Activated gamma-delta T cell treated with anti-CD3 and anti-CD28 coated beads, Interleukin-2, amount 50 U/mL, for 16 hours (primary cell): ENCODE results near the gene ST6GALNAC1.
A peak's percentile ranks its signal among the peaks of the same experiment; 100 is the strongest.

Source experiments
- DNase-seq: peaks from one replicate; pipeline ENCODE4 v3.0.0-alpha.2; 2020; ENCODE audit warnings: low read depth

ST6GALNAC1 gene

DNA sequence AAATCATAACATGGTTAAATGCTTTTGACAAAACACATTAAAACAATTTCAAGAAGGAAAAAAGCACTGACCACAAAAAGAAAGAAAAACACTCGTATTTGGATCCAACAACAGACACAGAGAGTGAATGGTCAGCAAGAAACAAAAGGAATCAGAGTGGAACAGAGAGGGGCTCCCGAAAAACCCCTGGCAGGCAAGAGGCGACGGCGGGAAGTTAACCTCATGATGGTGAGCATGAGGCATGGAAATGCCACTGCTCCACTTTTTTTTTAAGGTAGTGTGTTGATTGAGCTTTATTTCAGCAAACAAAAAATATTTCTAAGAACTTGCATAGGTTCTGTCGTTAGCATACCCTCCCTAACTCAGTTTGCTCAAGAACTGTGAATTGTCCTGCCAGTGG lies 32.1 kb upstream of the ST6GALNAC1 start:
- DNase-seq: no peak

DNA sequence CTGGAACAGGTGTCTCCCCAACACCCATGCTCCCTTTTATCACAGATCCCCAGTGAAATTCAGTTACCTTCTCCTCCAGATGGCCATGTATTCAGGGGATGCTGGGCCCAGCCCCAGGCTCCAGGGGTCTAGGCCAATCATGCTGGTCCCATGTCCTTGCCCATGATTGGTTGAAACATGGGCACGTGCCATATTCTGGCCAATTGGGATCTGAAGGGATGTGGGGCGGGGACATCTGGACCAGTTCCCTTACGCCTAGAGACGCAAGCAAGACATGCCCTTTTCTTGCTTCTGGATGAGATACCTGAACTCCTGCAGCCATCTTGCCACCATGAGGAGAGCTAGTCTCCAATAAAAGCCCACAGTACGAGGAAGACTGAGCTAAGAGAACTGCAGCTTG lies 31.0 kb upstream of the ST6GALNAC1 start:
- no peak for DNase-seq

DNA sequence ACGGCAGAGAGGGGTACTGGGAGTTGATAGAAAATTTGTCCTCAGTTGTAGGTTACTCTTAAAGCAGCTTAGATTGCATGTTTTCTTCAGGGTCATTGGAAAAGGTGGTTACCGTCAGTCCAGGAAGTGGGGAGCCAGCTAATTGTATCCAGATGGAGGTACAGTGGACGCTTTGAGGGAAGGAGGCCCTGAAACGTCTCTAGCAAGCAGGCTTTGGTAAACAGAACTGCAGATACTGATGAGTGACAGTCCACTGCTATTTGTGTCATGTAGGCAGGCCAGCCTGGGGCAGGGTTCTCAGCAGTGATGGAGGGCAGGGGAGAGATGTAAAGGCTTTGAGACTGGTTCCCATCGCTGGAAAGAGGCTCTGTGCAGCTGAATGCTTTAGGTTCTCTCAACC lies 30.2 kb upstream of the ST6GALNAC1 start:
- DNase-seq: no peak

DNA sequence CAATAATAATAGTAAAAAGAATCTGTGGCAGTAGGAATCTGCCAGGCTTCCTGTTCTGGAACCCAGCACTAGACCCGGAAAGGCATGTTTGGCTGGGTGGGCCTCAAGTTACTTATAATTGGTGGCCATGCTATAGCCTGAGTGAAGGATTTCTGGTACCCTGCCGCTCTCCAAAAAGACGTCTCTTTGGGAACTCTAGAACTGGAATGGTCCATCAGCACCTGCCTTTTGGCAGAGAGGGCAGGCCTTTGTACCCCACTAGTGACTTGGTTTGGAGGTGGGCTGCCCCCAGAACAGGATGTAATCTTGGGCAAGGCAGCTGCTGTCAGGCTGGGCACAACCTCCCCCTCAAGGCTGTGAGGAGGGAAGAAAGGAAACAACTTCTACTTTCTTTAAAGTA lies 29.3 kb upstream of the ST6GALNAC1 start:
- DNase-seq: no peak

DNA sequence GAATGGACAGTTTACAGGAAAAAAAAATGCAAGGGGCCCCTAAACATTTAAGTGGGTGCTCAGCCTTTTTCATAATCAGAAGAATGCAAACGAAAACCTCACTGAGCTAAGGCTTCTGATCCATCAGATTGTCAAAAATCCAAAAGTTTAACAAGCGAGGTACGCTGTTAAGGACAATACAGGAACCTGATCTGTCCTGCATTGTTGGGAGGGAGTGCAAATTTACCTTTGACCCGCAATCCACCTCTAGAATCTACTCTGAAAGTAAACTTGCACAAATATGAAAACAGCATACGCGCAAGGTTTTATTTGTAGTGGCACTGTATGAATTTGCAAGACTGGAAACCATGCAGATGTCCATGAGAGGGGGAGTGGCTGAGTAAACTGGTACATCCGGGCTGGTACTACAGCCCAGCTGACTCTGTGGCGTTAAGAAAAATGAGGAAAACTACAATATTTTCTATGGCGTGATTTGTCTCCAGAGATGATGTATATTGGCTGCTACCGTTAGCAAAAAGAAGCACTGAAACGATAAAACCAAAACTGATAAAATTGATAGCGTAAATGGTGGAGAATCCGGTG lies 28.8 kb upstream of the ST6GALNAC1 start:
- DNase-seq: no peak

GRCh38 chr17:76671912-76672262 lies 28.3 kb upstream of the ST6GALNAC1 start:
- DNase-seq: no peak

DNA sequence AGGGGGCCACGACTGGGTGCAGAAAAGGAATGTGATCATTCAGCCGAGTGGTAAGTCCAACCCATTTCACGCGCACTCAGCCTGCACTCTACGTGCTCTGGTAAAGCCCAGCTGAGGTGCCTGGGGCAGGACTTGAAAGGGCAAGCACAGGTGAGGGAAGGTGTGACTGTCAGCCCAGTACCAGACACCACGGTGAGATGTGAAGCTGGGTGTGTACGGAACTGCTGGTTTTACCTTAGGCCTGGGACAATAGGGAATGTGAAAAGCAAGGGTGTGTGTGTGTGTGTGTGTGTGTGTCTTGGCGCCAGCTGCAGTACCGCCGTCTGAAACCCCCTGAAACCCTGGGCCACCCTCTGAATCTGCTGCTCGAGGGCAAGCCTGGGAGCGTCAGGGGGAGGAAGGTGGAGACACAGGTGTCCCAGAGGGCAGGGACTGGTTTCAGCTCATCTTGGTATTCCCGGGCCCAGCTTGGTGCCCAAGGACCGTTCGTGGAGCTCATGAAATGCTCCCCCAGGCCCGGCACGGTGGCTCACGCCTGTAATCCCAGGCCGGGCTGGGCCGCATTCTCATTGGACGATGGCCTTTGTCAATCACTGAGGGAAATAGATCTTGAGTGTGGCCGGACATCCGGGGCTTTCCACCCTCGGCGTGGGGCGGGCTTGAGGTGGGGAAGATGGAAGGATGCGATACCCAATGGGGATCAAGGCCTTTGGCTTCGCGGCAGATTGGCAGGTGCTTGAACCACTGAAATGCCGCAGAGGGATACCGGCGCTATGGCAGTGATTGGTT lies 27.8 kb upstream of the ST6GALNAC1 start:
- DNase-seq: peak; percentile 99

DNA sequence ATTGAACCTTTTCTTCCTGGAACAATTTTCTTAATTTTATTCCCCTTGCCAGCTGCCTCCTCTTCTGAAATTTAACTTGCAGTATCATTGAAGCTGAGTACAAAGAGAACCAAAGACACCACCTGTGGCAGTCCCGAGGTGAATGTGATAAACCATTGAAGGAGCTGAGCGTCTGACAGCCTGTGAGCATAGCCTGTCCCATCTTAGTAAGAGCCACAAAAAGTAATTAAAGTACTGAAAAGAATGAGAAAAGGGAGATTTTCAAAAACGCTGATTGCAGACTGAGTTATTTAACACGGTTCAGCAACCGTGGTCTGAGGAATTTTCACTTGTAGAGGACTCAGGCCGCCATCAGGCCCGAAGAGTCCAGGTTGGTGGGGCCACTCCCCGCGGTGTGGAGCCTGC lies 27.2 kb upstream of the ST6GALNAC1 start:
- DNase-seq: no peak

- DNase-seq: no peak
Measured at GRCh38 chr17:76670020-76670717, 26.6 kb upstream of the ST6GALNAC1 start.

DNA sequence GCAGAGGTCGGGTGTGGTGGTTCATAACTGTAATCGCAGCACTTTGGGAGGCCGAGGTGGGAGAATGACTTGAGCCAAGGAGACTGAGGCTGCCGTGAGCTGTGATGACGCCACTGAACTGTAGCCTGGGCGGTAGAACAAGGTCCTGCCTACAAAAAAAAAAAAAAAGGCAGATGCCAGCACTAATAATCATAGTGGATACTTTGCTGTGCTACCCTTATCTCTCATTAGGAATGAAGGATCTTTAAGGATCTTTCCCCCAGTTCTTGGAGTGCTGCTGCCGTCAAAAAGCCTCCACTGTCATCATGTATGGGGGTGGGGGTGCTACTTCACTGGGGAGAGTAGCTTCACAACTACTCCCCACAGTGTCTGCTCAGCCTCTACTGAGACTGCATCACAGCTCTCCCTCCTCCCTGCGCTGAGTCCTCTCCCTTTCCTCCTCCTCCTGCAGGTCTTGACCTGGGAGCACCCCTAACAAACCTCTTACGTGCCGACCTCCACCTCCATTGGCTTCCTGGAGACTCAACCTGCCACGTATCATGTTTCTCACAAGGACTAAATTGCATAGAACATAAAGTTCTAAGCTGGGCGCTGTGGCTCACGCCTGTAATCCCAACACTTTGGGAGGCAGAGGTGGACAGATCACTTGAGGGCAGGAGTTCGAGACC lies 24.4 kb upstream of the ST6GALNAC1 start:
- DNase-seq: no peak

DNA sequence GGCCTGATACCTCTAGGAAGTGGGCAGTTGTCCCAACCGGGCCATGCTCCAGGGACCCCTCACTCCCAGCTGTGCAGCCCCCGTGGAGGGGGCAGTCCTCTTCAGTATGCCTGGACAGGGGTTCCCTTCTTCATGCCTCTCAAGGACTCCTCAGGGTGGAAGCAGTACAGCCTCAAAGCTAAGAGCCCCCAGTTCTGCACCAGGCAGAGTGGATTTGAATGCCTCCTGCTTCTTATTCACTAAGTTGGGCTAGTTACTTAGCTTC lies 23.9 kb upstream of the ST6GALNAC1 start:
- DNase-seq: no peak

DNA sequence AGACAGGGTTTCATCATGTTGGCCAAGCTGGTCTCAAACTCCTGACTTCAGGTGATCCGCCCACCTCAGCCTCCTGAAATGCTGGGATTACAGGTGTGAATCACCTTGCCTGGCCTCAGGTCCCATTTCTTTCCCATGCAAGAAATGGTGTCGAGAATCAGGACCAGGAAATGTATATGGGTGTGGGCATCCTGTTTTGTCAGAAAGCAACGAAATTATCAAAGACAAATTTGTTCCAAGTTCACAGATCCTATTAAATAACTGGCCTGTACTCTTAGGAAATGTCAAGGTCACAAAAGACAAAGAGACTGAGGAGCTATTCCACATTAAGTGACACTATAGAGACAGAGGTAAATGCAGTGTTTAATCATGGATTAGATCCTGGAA lies 17.1 kb upstream of the ST6GALNAC1 start:
- no peak for DNase-seq

DNA sequence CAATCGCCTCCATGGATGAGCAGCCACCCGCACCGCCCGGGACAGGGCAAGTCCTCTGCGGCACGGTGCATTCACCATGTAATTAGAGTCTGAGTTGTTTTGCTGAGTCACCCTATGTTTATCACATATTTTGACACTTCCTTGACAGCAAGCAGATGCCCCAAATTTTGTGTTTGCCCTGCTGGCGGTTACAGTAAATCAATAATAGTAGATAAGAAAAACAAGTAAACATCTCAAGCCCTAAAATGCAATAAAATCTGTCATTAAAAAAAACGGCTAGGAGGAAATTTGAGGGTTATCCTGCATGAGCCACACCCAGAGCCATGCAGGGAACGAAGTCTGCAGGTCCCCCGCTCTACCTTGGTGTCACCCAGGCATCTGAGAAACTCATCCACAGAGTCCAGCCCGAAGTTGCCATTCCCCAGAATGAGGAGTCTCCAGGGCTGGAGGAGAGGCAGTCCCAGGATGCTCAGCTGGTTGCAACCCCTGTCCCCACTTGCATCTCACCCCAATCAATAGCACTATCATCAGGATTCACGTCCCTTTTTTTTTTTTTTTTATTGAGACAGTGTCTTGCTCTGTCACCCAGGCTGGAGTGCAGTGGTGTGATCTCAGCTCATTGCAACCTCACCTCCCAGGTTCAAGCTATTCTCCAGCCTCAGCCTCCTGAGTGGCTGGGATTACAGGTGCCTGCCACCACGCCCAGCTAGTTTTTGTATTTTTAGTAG lies 16.5 kb upstream of the ST6GALNAC1 start:
- DNase-seq: no peak

DNA sequence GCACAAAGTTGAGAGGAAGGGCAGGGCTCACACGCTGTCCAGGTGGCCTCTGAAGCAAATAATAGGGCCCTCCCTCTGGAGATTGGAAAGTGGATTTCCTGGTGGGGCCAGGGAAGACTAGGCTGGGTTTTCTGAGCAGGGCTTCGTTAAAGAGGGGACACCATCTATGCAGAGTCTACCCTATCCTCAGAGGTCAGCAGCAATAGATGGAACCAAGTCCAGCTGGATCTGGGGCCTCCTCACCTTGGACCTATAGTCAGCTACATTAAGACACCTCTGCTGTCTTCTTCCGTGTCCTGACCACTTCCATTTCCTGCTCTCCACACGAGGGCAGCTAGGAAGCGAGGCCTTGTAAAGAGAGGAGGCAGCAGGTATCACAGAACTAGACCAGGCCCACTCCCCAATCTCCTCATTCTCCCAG lies 14.7 kb upstream of the ST6GALNAC1 start:
- no peak for DNase-seq

DNA sequence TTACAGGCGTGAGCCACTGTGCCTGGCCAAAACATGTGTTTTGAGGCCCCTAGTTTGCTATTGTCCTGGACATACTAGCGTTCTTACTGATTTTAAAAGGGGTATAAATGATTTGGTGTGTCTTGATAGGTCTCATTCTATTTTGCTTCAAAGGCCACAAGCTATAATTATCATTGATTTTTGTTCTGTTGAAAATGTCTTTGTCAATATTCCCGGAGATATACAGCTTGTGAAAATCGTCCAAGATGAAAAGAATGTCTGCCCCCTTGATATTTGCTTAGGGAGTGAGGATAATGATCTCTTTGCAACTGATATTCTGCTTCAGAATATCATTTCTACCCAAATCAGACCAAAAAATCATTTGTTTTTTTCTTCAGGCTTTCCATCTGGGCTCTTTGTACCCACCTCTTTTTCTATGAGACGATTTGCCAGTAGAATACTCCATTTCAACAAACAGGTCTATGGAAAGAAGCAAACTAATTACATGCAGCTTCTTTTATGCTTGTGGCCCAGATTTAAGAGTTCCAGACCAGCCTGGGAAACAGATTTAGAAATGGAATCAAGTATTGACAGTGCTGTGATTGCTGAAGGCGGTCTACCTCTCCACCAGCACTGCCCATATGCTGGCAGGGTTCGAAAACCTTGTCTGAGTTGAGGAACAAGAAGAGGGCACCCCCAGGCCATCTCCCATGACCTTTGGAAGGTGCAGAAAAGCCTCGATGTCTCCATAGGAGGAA lies 14.1 kb upstream of the ST6GALNAC1 start:
- no peak for DNase-seq

DNA sequence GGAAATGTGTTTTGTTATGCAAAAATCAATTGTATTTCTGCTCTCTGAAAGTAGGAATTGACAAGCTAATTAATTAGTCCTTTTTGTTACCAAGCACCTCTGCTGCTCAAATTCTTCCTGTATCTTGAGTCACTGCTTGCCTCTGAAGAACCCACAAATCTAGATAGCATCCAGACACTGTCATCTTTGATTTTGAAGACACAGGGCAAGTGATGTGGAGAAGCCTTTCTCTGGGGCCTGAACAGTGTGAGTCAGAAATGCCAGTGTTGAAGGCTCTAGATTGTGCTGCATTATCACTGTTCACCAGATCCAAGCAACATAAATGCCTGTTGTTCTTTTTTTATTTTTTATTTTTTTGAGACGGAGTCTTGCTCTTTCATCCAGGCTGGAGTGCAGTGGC lies 10.9 kb upstream of the ST6GALNAC1 start:
- DNase-seq: no peak

DNA sequence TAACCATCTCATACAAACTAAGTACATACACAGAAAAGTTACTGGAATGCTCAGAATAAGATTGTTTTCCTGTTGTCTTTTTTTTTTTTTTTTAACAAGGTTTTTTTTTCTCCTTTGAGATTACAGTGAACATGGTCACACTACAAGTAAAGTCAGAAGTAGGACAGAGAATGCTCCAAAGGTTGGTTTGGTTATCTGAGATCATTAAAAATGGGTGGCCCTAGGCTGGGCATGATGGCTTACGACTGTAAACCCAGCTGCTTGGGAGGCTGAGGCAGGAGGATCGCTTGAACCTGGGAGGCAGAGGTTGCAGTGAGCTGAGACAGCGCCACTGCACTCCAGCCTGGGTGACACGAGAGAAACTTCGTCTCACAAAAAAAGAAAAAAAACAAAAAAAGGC lies 6.9 kb upstream of the ST6GALNAC1 start:
- no peak for DNase-seq

DNA sequence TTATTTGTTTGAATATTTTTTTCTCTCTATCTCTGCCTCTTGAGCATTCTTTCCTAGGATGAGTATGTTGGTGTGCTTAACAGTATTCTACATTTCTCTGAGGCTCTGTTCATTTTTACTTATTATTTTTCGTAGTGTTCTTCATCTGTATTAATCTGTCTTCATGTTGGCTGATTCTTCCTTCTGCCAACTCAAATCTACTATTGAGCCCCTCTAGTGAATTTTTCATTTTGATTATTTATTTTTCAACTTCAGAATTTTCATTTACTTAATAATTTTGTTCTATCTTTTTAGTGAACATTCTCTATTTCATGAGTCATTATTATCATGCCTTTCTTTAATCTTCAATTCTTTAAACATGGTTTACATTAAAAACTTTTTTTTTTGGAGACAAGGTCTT lies 3.2 kb upstream of the ST6GALNAC1 start:
- DNase-seq: no peak

DNA sequence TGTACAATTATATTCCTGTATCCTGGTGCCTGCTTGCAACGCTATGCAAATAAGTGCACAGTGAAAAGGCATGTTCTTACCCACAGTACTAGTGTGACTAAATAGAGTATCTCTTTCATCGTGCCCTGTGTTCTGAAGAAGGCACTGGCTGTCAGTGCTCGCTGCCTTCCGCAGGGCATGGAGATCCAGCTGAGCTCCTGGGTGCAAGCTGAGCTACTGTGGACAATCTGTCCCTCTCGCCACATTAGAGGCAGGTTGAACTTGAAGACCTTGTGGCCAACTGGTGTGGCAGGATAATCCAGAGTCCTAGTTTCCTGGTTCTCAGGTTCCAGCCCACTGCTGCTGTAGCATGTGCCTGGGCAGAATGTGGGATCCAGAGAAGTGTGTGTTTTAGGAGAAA lies 1.9 kb upstream of the ST6GALNAC1 start:
- no peak for DNase-seq

- DNase-seq: no peak
Measured at GRCh38 chr17:76644995-76645394, 1.4 kb upstream of the ST6GALNAC1 start.

- no peak for DNase-seq
Measured at GRCh38 chr17:76642994-76643393, 563 bp downstream of the ST6GALNAC1 start.

DNA sequence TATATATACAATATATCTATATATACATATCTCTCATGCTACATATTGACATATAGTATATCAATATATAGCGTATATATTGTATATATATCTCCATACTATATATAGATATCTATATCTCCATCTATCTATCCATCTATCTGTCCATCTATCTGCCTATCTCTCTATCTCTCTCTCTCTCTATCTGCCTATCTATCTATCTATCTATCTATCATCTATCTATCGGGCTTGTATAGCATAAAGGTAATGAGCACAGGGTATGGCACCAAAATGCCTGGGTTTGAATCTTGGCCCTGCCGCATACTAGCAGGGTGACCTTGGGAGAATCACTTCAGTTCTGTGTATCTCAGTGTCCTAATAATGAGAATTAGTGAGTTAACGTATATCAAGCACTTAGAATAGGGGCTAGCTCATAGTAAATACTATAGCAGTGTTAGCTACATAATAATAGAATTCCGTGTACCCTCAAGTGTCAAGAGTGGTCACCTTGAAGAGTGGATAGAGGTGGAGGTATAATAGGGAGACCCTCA lies 1.5 kb downstream of the ST6GALNAC1 start:
- DNase-seq: no peak
